Measurements from ENCODE around the gene GNG2. TPM values are rescaled to one million over a fixed set of nuclear protein-coding genes. Genes with fewer than 3 reads are reported as not detected.

The GNG2 gene
- total RNA-seq, 1 experiment from 2014 or later: 18.9 TPM

DNA sequence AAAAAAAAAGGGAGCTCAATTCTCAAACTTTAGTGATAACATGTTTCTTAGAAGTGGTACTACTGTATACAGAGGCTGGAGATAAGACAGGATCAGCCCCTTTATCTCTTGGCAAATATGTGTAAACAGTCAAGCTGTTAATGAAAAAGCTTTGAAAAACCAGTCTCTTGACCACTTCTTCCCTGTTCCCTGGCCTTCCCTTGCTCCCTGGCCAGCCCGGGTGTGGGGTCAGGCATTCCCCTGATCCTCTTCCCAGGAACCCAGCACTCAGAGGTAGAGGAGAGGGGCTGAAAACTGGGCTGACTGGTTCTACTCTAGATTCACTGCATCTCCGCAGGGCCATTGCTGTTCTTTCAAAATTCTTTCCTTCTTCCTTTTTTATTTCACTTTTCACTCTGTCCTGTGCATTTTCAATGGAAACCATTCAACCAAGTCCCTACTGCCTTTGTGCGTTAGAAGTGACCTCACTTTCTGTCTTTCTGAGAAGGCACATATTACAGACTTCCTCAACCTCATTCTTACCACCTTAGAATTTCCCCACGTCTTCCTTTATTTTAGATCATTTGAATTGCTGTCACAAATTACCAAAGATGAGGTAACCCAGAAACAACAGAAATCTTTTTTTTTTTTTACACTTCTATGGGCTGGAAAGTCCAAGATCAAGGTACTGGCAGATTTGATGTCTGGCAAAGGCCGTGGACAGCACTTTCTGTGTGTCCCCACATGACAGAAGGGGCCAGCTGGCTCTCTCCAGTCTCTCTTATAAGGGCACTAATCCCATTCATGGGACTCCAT lies 5.7 kb downstream of the GNG2 start:
- CTCF ChIA-PET: no interaction called here
- BruUV-seq (replicated peaks): no TSS peak
- TF ChIP-seq EZH2 (IDR thresholded peaks at IDR 0.05; ENCODE audit: borderline replicate concordance, low read depth, low read length, poor library complexity, severe bottlenecking): no peak
- TF ChIP-seq, protein P1, sequence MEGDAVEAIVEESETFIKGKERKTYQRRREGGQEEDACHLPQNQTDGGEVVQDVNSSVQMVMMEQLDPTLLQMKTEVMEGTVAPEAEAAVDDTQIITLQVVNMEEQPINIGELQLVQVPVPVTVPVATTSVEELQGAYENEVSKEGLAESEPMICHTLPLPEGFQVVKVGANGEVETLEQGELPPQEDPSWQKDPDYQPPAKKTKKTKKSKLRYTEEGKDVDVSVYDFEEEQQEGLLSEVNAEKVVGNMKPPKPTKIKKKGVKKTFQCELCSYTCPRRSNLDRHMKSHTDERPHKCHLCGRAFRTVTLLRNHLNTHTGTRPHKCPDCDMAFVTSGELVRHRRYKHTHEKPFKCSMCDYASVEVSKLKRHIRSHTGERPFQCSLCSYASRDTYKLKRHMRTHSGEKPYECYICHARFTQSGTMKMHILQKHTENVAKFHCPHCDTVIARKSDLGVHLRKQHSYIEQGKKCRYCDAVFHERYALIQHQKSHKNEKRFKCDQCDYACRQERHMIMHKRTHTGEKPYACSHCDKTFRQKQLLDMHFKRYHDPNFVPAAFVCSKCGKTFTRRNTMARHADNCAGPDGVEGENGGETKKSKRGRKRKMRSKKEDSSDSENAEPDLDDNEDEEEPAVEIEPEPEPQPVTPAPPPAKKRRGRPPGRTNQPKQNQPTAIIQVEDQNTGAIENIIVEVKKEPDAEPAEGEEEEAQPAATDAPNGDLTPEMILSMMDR (conservative IDR thresholded peaks at IDR 0.05; ENCODE audit: low read depth, low read length): no peak
- intact Hi-C loops (cut with micrococcal nuclease; ENCODE audit: unreplicated experiment): no loop called here
- Histone ChIP-seq H3K36me3 (ENCODE audit: insufficient read depth, low read length, poor library complexity, severe bottlenecking) (no peaks in the 10 kb centered on the region), H3K27me3 (replicated peaks; ENCODE audit: insufficient read depth, low read depth, low read length, poor library complexity) (no peaks in the 10 kb centered on the region), H3K4me1 (ENCODE audit: insufficient read depth, low read length, poor library complexity, severe bottlenecking) (no peaks in the 10 kb centered on the region), H3K4me3 (ENCODE audit: low read depth, low read length, poor library complexity, severe bottlenecking) (no peak overlapping the region), H3K9me3 (ENCODE audit: low read depth, low read length, poor library complexity, severe bottlenecking) (no peaks in the 10 kb centered on the region), H3K27ac (ENCODE audit: low read depth, low read length, poor library complexity, severe bottlenecking) (no peak overlapping the region)
- POLR2A ChIA-PET (ENCODE audit: low non-redundant PET): no interaction called here
- no peak for DNase-seq (ENCODE audit: low spot score)

- ChIA-PET CTCF (no interaction called here), POLR2A (ENCODE audit: low non-redundant PET) (no interaction called here)
- Histone ChIP-seq H3K4me1 (ENCODE audit: insufficient read depth, low read length, poor library complexity, severe bottlenecking) (no peaks in the 10 kb centered on the region), H3K27me3 (replicated peaks; ENCODE audit: insufficient read depth, low read depth, low read length, poor library complexity) (no peaks in the 10 kb centered on the region), H3K36me3 (ENCODE audit: insufficient read depth, low read length, poor library complexity, severe bottlenecking) (no peaks in the 10 kb centered on the region), H3K4me3 (ENCODE audit: low read depth, low read length, poor library complexity, severe bottlenecking) (no peak overlapping the region), H3K27ac (ENCODE audit: low read depth, low read length, poor library complexity, severe bottlenecking) (no peak overlapping the region), H3K9me3 (ENCODE audit: low read depth, low read length, poor library complexity, severe bottlenecking) (no peaks in the 10 kb centered on the region)
- TF ChIP-seq, protein P1 (conservative IDR thresholded peaks at IDR 0.05; ENCODE audit: low read depth, low read length): no peak
- no peak for TF ChIP-seq EZH2 (IDR thresholded peaks at IDR 0.05; ENCODE audit: borderline replicate concordance, low read depth, low read length, poor library complexity, severe bottlenecking)
- BruUV-seq (replicated peaks): no TSS peak
- intact Hi-C loops (cut with micrococcal nuclease; ENCODE audit: unreplicated experiment): no loop called here
- DNase-seq (ENCODE audit: low spot score): no peak
These were observed 7.3 kb downstream of the GNG2 start for GRCh38 chr14:51867741-51868140.

DNA sequence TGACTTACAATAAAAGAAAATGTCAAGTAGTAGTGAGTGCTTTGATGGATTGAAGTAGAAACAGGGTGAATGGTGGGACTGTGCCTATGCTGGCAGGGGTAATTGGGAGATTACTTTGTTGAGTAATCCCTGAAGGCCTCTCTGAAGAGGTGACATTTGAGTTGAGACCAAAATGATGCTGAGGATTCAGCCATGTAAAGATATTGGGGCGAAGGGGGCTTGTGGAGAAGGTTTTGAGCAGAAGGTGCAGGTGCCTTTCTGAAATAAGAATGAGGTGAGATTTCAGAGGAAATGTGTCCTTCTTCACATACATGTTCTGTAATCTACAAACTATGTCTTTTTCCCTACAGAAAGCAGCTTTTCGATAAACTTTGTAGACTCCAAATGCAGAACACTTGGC lies 8.0 kb downstream of the GNG2 start:
- TF ChIP-seq, protein P1 (conservative IDR thresholded peaks at IDR 0.05; ENCODE audit: low read depth, low read length): no peak
- TF ChIP-seq EZH2 (IDR thresholded peaks at IDR 0.05; ENCODE audit: borderline replicate concordance, low read depth, low read length, poor library complexity, severe bottlenecking): no peak
- Histone ChIP-seq H3K27me3 (replicated peaks; ENCODE audit: insufficient read depth, low read depth, low read length, poor library complexity) (no peaks in the 10 kb centered on the region), H3K9me3 (ENCODE audit: low read depth, low read length, poor library complexity, severe bottlenecking) (no peaks in the 10 kb centered on the region), H3K4me1 (ENCODE audit: insufficient read depth, low read length, poor library complexity, severe bottlenecking) (no peaks in the 10 kb centered on the region), H3K27ac (ENCODE audit: low read depth, low read length, poor library complexity, severe bottlenecking) (no peak overlapping the region), H3K4me3 (ENCODE audit: low read depth, low read length, poor library complexity, severe bottlenecking) (no peak overlapping the region), H3K36me3 (ENCODE audit: insufficient read depth, low read length, poor library complexity, severe bottlenecking) (no peaks in the 10 kb centered on the region)
- BruUV-seq (replicated peaks): no TSS peak
- CTCF ChIA-PET: no interaction called here
- POLR2A ChIA-PET (ENCODE audit: low non-redundant PET): no interaction called here
- intact Hi-C loops (cut with micrococcal nuclease; ENCODE audit: unreplicated experiment): no loop called here
- DNase-seq (ENCODE audit: low spot score): no peak
